Measurements from ENCODE around the gene SMPDL3B.

Gene SMPDL3B

DNA sequence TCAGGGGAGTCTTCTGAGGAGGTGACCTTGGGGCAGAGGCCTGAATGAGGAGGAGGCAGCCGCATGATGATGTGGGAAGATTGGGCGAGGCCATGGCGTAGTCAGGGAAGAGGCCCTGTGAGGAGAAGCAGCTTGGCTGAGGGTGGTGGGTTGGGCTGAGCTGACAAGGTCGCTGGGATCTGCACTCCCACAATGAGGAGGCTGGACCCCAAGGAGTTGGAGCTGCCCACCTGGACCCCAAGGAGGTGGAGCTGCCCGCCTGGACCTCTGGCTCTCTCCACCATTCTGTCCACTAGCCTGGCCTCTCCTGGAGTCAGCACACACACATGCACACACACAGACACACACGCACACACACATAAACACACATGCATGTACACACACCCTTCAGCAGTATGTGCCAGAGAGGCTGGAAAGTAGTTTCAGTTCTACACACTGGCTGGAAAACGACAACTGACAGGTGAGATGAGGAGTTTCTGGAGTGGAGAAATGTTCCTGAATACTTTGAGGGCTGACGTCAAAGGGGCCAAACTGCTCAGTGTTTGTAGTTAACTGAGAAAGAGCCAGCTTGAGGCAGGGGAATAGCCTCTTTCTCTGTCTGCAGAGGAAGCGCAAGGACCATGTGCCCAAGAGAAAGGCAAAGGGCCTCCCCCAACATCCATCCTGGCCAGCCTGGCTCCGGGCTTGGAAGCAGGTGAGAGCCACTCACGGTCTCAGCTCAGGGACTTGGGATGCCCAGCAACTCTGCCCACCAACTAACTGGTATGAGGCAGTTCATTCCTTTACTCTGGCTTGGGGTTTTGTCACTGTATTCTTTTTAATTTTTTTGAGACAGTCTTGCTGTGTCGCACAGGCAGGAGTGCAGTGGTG is 7.1 kb downstream of the SMPDL3B start:
- no peak for DNase-seq

DNA sequence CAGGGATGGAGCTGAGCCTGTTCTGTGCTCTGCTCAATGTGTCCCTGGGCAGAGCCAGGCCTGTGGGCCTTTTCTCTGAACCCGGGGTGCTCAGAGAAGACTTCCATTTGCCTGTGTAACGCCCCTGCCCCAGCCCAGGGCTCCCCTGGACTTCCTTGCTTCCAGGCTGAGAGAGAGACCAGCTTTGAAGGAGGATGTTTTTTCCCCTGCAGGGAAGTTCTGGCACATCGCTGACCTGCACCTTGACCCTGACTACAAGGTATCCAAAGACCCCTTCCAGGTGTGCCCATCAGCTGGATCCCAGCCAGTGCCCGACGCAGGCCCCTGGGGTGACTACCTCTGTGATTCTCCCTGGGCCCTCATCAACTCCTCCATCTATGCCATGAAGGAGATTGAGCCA is 10.2 kb downstream of the SMPDL3B start:
- DNase-seq = no peak

DNA sequence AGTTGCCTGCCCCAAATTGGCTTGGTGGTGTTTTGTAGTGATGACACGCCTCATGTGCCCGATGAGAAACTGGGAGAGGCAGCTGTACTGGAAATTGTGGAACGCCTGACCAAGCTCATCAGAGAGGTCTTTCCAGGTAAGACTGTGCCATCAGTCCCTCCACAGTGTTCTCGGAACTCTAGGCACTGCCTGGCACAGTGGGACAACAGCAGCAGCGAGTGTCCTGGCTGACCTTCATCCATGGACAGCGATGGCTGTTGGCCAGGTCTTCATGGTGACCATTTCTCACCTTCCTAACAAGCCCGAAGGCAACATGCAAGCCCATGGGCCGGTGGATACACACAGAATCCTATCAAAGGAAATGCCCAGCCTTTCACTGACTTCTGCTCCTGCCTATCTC is 14.2 kb downstream of the SMPDL3B start:
- no peak for DNase-seq

DNA sequence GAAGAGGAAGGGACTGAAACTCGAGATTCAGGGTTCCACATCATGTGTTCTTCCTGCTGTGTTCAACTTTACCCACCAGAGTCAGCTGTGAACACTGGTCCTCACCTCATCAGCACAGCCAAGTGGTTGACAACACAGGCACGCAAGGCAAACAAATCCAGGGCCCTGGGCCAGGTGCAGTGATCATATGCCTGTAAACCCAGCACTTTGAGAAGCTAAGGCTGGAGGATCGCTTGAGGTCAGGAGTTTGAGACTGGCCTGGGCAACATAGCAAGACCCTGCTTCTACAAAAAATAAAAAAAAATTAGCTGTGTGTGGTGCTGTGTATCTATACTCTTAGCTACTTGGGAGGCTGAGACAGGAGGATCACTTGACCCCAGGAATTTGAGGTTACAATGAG is 16.6 kb downstream of the SMPDL3B start:
- no peak for DNase-seq

DNA sequence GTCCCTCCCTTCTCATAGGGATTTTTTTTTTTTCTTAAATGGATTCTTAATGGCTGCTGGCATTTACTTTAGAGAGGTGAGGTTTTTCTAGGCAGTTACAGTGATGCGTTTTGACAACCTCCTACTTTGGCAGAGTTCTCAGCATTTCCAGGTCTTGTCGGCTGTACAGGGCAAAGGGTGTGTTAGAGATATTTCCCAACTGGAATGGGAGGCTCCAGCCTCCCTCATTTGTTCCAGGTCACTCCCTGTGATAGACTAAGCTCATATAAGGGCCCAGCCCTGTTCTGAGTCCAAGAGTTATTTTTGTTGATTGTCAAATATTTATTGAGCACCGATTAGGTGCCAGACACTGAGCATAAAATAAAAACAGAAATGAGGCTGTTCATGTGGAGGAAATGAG is 17.3 kb downstream of the SMPDL3B start:
- no peak for DNase-seq

DNA sequence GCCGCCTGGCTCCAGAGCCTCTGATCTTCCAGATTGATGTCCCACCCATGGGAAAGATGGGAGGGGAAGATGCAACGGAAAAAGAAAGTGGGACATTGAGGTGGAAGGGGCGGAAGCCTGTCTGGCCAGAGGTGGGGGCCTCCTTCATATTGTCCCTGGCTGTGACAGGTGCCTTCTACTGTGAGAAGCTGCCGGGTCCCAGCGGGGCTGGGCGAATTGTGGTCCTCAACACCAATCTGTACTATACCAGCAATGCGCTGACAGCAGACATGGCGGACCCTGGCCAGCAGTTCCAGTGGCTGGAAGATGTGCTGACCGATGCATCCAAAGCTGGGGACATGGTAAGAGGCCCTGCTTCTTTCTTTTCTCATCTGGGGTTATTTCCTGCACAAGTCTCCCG is 19.4 kb downstream of the SMPDL3B start:
- DNase-seq = no peak

DNA sequence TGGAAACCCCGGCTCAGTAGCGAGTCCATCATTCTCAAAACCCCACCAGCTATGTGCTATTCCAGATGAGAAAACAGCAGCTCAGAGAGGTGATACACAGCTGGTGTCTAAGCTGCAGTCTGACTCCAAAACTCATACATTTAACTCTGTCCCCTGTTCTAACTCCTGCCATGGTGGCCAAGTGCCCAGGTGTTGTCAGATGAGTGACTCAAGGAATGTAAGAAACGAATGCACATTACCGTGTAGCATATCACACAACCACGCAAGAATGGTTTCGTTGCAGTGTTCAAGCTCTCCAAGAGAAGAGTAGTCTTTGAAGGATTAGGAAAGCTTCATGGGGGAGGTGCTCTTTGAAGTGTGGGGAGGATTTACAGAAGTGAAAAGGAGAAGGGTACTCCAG is 20.3 kb downstream of the SMPDL3B start:
- no peak for DNase-seq

DNA sequence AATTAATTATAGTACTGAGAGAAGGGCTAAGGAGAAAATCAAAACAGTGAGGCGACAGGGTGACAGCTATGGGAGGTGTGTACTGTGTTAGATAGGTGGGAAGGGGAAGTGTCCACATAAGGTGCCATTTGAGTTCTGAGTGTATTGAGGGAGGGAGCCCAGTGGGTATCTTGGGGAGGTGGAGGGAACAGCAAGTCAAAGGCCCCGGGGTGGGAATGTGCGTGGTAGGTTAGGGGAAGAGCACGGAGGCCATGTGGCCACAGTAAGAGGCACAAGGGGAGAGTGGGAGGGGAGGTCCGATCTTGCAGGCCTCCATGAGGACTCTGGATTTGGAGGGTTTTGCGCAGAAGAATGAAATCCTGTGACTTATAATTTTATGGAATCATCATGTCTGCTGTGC is 22.0 kb downstream of the SMPDL3B start:
- no peak for DNase-seq

DNA sequence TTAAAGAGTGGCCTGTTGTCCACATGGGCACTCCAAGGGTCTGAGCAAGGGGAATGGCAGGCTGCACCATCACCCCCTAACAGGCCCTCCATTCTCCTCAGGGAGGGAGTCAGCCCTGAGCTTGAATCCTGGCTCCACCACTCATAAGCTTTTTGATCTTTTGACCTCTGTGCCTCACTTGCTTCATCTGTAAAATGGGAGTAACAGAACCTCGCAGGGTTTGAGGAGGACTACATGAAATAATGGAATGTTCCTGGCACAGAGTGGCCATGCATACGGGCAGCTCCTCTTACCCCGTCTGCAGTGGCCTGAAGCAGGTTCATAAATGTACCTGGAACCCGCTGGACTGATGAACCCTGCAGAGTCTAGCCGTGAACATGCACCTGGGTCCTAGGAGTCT is 22.9 kb downstream of the SMPDL3B start:
- DNase-seq = no peak

DNA sequence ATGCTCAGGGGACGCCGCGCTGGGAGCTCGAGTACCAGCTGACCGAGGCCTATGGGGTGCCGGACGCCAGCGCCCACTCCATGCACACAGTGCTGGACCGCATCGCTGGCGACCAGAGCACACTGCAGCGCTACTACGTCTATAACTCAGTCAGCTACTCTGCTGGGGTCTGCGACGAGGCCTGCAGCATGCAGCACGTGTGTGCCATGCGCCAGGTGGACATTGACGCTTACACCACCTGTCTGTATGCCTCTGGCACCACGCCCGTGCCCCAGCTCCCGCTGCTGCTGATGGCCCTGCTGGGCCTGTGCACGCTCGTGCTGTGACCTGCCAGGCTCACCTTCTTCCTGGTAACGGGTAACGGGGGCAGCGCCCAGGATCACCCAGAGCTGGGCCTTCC is 23.7 kb downstream of the SMPDL3B start:
- DNase-seq = no peak

DNA sequence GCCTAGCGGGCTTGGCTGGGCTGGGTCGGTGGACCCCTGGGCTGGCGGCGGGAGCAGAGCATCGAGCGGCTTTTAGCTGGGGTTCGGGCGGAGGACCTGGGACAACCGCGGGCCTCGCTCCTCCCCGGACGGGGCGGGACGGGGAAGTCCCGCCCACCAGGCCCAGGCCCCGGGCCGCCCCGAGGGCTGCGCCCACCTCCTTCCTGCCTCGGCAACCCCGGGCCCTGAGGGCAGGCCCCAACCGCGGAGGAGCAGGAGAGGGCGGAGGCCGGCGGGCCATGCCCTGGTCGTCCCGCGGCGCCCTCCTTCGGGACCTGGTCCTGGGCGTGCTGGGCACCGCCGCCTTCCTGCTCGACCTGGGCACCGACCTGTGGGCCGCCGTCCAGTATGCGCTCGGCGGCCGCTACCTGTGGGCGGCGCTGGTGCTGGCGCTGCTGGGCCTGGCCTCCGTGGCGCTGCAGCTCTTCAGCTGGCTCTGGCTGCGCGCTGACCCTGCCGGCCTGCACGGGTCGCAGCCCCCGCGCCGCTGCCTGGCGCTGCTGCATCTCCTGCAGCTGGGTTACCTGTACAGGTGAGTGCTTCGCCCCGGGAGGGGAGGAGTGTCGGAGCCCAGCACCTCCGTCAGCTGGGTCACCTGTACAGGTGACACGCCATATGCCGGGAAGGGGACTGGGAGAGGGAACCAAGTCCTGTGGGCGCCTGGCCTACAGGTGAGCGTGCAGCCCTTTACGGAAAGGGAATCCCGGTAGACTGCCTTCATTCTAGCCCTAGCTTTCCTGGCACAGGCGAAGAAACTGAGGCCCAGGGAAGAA is 25.2 kb downstream of the SMPDL3B start, which contains the start of gene XKR8:
Gene XKR8 (plus strand): TSS at position 182 of the 812 bp plus-strand sequence. CDS start 97 bp downstream, at position 279.
- DNase-seq = peak; percentile 83

DNA sequence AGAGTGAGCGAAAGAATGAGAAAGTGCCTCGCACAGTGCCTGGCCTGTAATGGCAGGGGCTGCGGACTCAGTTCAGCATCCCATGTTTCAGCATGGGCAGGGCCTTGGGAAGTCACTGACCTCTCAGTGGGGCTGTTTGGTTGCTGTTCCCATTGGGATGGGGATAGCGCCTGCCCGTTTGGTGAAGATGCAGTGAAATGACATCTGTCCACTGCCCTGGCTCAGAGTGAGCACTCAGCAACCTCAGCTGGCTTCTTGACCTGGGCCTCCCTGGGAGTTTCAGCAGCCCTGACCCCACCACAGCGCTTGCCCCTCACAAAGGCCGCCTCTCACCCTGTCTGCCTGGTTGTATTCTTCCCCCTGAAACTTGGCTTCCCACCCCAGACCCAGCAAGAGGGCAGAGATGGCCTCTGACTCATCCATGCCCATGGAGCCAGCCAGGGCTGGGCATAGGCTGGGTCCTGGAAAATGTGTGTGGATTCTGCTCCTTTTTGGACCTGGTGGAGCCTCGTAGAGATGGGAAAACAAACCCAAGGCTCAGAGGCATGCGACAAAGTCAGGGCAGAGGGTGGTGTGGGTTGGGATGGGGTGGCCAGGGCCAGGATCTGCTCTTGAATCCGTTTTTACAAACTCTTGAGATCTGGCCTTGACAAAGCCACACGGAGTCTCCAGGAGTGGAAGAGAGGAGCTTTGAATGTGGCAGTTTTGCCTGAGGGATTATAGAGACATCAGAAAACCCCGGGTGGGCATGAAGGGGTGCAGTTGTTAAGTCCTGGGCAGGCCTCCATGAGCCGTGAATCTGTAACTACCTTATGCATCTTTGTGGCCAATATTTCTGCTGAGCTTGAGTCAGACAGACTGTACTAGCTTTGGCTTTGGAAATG is 26.2 kb downstream of the SMPDL3B start:
- DNase-seq = no peak

DNA sequence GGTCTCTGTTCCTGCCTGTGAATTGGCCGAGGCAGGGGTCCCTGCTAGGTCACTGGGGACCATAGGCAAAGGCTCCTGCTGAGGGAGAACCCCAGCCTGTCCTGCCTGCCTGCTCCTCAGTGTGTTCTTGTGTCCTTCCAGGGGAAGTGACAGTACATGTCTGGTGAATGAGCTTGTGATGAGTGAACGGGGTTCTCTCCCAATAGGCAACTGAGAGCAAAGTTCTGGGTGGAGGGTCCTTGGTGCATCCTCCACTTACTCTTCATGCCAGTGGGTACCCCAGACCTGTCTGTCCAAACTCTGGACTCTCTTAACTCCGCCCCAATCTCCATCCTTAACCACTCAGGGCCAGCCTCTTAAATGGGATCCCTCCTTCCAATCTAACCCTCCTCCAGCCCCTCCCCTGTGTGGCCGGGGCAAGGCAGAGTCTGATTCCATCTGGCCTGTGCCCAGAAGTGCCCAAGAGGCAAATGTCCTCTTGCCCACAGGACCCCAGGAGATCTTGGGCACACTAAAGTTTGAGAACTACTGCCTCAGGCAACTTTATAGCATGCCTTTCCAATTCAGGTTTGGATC is 26.9 kb downstream of the SMPDL3B start:
- no peak for DNase-seq

DNA sequence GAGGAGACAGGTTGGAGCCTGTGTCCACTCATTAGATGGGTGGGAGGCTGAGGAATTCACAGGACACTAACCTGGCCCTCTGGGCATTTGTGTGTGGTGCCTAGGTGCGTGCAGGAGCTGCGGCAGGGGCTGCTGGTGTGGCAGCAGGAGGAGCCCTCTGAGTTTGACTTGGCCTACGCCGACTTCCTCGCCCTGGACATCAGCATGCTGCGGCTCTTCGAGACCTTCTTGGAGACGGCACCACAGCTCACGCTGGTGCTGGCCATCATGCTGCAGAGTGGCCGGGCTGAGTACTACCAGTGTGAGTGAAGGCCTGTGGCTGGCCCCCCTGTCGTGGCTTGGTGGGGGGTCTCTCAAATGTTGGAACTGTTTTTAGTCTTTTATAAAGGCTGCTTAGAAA is 28.6 kb downstream of the SMPDL3B start:
- DNase-seq = no peak

DNA sequence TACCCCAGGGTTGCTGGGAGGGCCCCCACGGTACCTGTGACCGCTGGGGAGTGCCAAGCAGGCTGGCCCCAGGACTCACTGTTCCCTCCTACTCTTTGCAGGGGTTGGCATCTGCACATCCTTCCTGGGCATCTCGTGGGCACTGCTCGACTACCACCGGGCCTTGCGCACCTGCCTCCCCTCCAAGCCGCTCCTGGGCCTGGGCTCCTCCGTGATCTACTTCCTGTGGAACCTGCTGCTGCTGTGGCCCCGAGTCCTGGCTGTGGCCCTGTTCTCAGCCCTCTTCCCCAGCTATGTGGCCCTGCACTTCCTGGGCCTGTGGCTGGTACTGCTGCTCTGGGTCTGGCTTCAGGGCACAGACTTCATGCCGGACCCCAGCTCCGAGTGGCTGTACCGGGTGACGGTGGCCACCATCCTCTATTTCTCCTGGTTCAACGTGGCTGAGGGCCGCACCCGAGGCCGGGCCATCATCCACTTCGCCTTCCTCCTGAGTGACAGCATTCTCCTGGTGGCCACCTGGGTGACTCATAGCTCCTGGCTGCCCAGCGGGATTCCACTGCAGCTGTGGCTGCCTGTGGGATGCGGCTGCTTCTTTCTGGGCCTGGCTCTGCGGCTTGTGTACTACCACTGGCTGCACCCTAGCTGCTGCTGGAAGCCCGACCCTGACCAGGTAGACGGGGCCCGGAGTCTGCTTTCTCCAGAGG is 31.8 kb downstream of the SMPDL3B start:
- no peak for DNase-seq

DNA sequence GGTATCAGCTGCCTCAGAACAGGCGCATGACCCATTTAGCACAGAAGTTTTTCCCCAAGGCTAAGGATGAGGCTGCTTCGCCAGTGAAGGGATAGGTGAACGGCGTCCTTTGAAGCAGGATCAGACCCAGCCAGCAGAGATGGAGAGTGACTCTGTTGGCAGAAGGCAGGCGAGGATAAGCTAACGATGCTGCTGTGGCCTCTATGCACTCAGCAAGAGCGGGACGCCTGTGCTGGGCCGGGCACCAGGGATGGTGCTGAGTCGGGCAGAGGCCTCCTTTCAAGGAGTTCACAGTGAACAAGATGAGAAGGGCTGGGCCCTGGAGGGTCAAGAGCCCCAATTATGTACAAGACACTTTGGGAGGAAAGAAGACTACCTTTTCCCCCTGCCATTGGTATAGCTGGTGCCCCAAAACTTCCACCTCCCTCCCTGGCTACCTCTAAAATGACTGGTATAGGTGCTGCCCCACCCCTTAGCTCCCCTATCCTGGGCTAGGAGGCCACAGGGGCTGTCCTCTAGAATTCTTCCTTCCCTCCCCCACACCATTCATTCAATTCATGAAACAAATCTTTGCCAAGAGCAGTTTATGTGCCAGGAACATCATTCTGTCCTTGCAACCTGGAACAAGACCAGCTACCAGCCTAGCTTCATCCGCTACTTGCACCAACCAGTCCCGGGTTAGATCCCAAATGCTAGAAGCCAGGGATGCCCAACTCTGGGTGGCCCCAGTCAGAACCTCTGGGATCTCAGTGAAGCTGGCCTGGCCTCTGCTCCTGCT is 32.5 kb downstream of the SMPDL3B start:
- DNase-seq = no peak

DNA sequence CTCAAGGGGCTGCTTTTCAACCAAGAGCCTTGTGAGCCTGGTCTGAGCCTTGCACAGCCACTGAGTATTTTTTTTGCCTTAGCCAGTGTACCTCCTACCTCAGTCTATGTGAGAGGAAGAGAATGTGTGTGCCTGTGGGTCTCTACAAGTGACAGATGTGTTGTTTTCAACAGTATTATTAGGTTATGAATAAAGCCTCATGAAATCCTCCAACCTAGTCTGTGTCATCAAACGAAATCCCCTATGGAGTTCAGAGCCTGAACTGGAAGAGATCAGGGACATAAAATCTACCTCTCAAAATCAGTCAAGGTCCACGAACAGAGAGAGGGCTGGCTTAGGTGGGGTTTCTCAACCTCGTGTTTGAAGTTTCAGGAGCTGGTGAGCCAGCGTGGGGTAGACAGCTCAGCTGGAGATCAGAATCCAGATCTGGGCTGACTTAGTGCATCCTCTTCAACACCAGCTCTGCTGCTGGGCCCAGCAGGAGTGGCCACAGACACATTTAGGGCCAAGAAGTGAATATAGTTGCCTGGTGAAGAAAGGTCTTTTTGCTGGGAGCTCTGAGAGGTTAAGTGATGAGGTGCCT is 33.2 kb downstream of the SMPDL3B start:
- DNase-seq = no peak

DNA sequence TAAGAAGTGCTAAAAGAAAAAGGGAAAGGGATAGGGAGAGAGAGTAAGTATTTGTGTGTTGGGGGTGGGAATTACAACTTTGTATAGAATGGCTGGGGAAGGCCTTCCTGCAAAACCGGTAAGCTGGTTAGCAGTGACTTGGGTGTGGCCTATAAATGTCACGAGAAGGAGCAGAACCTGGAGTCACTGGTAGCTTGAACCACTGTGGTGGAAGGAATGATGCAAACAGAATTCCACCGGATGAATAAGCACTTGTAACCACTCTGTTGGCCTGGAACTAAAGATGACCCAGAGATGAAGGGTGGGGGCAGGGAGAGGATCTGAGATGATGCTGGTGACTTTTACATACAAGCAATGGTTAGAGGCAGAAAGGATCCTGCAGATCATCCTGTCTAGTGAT is 33.9 kb downstream of the SMPDL3B start:
- DNase-seq = no peak

DNA sequence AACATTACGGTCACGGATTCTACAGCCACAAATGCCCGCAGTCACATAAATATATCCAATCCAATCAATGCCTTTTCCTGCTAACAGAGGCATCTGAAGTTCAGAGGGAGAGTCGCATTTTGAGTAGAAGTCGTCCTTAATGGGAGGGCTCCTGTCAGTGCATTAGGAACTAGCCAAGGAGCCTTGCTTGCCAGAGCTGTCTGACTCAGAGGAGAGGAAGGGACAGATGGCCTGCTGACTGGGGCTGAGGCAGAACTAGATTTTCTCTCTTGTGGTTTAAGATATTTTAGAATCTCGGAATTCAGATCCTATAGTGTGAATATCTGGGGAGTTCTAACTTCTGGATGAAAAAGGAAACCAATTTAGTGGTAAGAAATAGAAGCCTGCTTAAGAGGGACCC is 35.6 kb downstream of the SMPDL3B start:
- no peak for DNase-seq

DNA sequence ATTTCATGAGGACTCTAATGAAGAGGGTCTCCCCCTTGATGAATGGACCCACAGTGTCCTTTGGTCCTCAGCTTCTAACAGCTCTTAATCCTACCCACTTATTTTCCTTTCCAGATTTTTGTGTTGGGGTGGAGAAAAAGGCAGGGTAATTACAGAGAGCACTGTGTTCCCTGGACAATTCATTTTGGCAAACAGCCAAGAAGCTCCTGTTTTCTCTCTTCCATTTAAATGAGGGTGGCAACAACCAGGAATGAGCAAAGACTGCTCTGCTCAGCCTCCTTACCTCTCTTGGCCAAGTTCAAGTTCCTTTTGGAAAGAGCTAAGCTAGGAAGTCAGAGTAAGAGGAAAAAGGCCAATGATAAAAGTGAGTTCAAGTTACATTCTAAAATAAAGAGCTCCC is 36.9 kb downstream of the SMPDL3B start:
- no peak for DNase-seq

DNA sequence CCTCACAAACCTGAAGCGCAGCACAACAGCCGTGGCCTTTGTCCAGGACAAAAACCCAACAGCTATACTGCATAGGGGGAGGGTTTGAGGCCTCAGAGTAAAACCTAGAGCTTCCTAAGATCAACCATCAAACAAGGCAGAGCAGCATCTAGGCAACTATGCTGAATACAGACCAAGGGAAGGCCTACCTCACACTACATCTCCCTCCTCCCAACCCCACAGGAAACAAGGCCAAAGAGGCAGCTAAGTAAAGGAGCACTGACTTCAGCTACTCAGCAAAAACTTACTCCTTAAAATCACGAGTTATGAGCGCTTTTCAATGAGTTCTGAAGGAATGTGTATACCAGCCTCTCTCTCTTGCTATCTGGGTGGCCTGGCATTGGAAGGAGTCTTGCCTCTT is 37.3 kb downstream of the SMPDL3B start:
- DNase-seq = no peak

Data from activated gamma-delta T cell treated with Interleukin-2 at 50 U/mL for 16 hours (primary cell).